Stimulated activated CD8-positive, alpha-beta memory T cell treated with anti-CD3 and anti-CD28 coated beads, Interleukin-4, amount 100 ng/mL, for 48 hours (primary cell): ENCODE measurements around the gene TPST2.
"Not testable (repeated sequence)": the region's sequence is repeated elsewhere in the genome, so short reads cannot be mapped to it uniquely, and the experiment has no call there.

ENCODE experiments used
- DNase-seq: peaks from one replicate; pipeline ENCODE4 v3.0.0-alpha.2; 2020

The TPST2 gene

DNA sequence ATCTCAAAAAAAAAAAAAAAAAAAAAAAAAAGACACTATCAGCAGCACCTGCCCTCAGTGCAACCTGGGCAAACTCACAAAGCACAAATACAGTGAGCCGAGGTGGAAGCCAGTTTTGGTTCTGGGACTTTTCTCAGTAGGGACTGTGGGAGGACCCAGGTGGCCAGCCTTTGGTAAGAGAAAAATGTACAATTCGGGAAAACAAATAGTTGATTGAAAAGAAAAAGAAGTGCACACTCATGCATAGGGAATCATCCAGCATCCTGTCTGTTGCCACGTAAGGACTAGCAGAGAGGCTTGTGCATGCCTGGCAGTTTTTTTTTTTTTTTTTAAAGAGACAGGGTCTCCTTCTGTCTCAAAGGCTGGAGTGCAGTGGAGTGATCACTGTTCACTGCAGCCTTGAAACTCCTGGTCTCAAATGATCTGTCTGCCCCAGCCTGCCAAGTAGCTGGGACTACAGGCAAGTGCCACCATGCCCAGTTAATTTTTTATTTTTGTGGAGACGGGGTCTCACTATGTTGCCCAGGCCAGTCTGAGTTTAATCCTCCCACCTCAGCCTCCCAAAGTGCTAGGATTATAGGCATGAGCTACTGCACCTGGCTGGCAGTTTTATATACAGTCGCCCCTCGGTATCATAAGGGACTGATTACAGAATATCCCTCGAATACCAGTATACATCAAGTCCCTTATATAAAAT, 36.7 kb downstream of the TPST2 start:
- no peak for DNase-seq

DNA sequence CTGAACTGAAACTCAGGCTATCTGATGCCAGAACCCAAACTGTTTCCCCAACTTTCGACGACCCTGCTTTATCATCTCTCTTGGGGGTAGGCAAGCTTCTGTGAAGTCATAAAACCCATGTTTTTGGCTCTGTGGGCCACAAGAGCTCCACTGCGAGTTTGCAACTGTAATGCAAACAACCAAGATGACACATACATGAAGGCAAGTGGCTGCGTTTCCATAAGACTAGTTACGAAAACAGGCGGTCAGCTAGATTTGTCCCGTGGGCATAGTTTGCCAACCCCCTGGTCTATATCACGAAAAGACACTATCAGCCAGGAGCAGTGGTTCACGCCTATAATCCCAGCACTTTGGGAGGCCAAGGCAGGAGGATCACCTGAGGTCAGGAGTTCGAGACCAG, 37.5 kb downstream of the TPST2 start:
- no peak for DNase-seq

DNA sequence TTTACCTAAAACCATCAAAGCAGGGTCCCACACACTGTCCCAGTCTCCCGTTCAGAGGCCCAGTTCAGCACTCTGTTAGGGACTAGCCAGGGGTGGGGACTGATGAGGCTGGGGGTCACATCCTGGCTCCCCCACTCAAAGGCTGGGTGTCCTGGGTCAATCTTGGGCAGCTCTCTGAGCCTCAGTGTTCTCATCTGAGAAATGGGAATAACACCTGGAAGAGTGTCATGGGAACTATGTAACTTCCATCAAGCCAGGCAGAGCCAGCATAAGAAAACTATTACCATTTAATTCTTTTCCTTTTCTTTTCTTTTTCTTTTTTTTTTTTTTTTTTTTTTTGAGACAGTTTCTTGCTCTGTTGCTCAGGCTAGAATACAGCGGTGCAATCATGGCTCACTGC, 38.4 kb downstream of the TPST2 start:
- DNase-seq = no peak

DNA sequence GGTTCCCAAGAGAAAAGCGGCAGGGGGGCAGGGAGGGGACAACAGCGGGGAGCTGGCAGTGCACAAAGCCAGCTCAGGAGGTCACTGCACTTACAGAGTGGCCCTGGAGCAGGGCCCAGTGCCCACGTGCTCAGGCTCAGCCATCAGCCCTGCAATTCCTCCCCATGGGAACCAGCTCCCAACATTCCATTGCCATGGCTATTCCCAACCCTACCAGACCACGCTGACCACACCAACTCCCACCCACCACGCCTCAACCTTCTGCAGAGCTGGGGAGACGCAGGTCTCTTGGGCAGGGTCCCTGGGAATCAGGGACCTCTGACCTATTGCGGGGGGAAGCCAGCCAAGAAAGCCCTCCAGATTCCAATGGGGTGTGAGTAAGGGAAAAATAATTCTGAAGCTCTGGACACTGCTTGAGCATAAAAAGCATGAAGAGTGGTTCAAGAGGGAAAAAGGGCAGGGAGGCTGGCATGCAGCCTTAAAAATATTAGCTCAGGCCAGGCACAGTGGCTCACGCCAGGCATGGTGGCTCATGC, 39.4 kb downstream of the TPST2 start:
- DNase-seq = no peak

- DNase-seq = no peak
These were observed 39.9 kb downstream of the TPST2 start for GRCh38 chr22:26549902-26550497.

- no peak for DNase-seq
These were observed 40.9 kb downstream of the TPST2 start for GRCh38 chr22:26548984-26549383.

DNA sequence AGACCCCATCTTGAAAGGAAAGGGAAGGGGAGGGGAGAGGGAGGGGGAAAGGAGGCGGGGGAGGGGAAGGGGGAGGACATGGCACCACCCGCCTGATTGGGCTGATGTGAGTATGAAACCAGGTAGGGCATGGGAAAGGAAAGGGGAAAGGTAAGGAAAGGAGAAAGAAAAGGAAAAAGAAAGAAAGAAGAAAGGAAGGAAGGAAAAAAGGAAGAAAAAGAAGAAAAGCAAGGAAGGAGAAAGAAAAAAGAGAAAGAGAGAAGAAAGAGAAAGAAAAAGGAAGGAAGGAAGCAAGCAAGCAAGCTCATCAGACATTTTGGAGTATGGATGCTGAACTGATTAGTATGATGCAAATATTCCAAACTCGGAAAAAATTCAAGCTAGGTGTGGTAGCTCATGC, 41.6 kb downstream of the TPST2 start:
- DNase-seq = no peak

GRCh38 chr22:26547837-26548236, 42.1 kb downstream of the TPST2 start:
- no peak for DNase-seq

- peak; percentile 56 for DNase-seq
These were observed 42.5 kb downstream of the TPST2 start for GRCh38 chr22:26547426-26547825.

DNA sequence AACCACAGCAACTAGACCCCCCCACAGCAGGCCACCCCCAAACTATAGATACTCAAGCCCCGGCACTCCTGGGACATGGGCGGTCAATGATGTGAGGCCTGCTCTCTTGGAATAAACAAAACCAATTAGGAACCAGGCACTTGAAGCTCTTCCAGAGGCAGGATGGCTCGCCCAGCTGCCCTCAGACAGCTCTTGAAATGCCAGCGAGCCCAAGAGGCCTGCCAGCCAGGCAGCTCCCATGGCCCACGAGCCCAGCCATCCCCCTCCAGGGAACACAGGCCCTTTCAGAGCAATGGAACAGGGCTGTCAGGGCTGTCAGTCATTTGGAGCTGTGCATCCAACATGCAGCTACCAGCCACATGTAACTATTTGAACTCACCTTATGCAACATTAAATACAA, 43.6 kb downstream of the TPST2 start:
- no peak for DNase-seq

GRCh38 chr22:26545827-26546226, 44.1 kb downstream of the TPST2 start:
- DNase-seq = no peak

DNA sequence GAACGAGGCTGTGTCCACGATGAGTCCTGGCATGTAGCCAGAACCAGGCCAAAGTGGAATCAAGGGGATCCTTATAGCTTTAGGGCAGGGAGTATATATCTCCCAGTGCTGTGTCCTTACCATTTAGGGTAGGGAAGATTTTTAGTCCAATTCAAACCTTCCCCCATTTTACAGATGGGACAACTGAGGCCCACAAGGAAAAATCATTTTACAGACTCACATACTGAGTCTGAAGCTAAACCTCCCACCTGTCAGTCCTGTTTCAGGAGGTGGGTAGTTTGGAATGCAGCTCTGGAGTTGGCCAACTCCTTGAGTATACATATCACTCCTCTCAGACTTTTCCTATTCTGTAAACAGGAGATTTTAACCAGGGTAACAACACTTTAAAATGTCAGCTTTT, 44.5 kb downstream of the TPST2 start:
- no peak for DNase-seq

DNA sequence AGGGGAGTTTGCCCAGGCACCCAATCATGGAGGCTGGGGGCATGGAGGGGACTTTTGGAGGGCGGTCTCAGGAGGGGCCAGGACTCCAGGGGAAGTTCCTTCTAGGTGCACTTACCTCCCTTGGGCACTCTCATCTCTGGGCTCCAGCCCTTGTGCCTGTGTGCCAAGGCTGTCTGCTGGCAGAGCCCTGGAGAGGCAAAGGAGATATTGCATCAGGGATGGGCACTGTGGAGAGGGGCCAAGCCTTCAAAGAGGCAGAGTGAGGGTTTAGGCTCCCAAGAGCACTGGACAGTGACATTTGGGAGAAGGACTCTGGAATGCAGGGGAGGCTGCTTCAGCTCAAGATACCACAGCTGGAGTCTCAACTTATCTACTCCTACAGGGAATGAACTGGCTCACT, 45.4 kb downstream of the TPST2 start:
- no peak for DNase-seq

DNA sequence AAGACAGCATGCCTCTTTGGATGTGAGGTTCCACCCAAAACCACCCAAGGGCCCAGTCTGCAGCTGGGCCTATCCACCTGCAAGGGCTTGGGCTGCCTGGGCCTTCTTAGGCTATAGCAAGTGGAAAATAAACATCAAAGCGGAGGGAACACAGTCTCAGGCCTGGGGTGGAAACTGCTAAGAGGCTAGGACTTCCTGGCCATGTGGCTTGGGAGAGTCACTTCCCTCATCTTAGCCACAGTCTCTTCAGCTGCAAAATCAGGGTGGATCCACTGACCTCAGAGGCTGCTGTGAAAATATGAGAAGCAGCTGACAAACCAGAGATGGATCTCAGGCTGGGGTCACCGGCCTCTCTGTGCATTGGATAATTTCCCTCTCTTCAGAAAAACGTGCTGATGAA, 47.1 kb downstream of the TPST2 start:
- no peak for DNase-seq

- no peak for DNase-seq
These were observed 48.6 kb downstream of the TPST2 start for GRCh38 chr22:26541167-26541819.

GRCh38 chr22:26540119-26540518, 49.8 kb downstream of the TPST2 start:
- no peak for DNase-seq

DNA sequence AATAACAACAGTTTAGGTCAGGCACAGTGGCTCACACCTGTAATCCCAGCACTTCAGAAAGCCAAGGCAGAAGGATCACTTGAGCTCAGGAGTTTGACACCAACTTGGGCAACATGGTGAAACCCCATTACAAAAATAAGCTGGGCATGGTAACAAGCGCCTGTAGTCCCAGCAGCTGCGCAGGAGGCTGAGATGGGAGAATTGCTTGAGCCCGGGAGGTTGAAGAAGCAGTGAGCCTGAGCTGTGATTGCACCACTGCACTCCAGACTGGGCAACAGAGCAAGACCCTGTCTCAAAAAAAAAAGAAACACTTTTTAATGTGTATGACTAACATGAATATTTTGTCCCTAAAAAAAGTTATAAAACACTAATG, 53.2 kb downstream of the TPST2 start:
- no peak for DNase-seq

GRCh38 chr22:26536056-26536761, 53.7 kb downstream of the TPST2 start:
- no peak for DNase-seq

- no peak for DNase-seq
These were observed 54.4 kb downstream of the TPST2 start for GRCh38 chr22:26535603-26535908.

DNA sequence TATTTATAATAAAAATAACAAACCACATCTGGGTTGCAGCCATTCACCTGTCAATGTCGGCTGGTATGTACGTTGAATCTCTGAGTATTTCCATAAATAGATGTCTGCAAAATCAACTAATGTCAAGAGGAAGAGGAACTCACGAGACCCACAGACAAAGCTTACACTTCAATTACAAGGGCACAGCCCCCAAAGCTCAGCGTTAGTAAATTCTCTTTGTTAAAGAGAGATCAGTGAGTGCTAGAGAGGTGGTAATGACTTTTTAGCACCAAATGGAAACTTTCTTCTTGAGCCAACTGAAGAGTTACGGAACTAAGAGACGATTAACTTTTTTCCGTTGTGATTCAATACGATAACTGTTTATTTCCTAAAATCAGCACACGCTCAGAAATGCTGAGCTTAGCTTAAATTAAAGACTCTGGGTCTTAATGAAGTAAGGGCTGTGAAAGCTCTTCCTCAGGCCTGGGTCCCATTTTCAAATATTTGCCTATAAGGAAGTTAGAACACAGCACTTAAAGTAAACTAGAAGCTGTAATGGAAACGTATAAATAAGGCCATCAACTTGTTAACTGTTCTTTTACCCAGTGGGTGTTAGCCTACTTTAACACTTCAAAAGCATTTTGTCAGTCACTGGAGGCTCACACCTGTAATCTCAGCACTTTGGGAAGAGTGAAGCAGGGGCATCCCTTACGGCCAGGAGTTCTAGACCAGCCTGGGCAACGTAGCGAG, 54.9 kb downstream of the TPST2 start:
- DNase-seq = no peak

DNA sequence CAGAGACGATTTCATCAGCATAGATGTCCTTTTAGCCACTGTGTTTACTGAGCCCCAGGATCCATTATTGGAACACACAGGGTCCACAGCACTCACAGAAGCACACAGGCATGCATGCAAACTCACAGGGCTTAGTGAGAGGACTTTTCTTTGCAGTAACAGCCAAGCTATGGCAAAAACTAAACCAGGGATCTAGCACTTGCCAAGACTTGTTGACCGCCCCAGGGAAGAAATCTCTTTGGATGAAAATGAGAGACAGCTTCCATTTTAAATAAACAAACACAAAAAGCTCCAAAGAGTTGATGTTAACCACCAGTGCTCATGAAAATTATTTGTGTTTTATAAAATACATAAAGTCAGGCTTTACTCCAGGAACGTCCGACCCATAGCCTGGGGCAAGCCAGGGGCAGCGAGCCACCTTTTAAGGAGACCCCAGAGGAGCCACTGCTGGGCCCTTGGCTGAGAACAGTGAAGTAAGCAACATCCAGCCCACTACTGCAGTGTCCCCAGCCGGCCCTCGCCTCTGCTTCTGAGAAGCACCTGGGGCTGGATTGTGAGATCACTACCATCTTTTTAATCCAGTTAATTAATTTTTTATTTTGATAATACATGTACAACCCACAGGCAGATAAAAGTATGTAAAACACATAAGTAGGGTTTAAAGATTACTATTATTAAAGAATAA, 55.6 kb downstream of the TPST2 start:
- no peak for DNase-seq

GRCh38 chr22:26529345-26529744, 60.6 kb downstream of the TPST2 start:
- DNase-seq = no peak

- DNase-seq = not testable (repeated sequence)
These were observed 61.4 kb downstream of the TPST2 start for GRCh38 chr22:26528518-26528917.
